ENCODE data around the gene FILIP1L.

DNA sequence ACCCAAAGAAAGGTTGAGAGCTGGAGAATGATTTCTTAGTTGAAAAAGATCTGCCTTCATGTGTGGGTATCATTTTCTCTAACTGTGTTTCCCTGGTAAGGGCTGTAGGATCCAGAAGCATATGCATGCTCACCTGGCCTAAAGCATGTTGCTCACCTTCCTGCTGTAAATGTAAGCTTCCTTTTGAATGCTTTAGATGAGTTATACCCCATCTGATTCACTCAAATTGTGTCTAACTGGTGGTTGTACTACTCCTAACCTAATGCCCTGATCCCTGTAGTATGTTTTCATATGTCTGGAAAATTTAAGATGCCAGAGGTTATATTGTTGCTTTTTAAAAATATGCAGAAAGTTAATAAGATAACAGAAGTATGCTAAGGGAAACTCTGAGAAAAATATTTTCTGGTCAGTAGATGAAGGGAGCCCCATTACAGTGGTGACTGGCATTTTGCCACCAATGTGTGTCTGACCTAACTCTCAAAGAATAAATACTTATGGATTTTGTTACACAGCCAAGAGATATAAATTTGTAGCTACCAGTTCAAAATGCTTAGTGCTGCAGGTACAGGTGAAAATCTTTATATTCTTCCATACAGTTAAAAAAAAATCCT, 7.7 kb downstream of the FILIP1L start:
- TF ChIP-seq, protein P1, sequence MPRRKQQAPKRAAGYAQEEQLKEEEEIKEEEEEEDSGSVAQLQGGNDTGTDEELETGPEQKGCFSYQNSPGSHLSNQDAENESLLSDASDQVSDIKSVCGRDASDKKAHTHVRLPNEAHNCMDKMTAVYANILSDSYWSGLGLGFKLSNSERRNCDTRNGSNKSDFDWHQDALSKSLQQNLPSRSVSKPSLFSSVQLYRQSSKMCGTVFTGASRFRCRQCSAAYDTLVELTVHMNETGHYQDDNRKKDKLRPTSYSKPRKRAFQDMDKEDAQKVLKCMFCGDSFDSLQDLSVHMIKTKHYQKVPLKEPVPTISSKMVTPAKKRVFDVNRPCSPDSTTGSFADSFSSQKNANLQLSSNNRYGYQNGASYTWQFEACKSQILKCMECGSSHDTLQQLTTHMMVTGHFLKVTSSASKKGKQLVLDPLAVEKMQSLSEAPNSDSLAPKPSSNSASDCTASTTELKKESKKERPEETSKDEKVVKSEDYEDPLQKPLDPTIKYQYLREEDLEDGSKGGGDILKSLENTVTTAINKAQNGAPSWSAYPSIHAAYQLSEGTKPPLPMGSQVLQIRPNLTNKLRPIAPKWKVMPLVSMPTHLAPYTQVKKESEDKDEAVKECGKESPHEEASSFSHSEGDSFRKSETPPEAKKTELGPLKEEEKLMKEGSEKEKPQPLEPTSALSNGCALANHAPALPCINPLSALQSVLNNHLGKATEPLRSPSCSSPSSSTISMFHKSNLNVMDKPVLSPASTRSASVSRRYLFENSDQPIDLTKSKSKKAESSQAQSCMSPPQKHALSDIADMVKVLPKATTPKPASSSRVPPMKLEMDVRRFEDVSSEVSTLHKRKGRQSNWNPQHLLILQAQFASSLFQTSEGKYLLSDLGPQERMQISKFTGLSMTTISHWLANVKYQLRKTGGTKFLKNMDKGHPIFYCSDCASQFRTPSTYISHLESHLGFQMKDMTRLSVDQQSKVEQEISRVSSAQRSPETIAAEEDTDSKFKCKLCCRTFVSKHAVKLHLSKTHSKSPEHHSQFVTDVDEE (CRISPR knock-in tag; IDR thresholded peaks at IDR 0.05): no peak
- TF ChIP-seq ZNF565 (CRISPR knock-in tag; conservative IDR thresholded peaks at IDR 0.05; ENCODE audit: low read depth): no peak
